HG03175 (cell line): ENCODE measurements around the gene SPIN2B.
"Not testable (repeated sequence)": the region's sequence is repeated elsewhere in the genome, so short reads cannot be mapped to it uniquely, and the experiment has no call there.

Experiments used
- ATAC-seq: cut with Tn5 transposase; IDR thresholded peaks from one replicate; pipeline ENCODE4 v1.9.1; 2021; ENCODE audit warnings: mild to moderate bottlenecking, moderate library complexity; ENCODE audit not compliant: unreplicated experiment

Gene SPIN2B

DNA sequence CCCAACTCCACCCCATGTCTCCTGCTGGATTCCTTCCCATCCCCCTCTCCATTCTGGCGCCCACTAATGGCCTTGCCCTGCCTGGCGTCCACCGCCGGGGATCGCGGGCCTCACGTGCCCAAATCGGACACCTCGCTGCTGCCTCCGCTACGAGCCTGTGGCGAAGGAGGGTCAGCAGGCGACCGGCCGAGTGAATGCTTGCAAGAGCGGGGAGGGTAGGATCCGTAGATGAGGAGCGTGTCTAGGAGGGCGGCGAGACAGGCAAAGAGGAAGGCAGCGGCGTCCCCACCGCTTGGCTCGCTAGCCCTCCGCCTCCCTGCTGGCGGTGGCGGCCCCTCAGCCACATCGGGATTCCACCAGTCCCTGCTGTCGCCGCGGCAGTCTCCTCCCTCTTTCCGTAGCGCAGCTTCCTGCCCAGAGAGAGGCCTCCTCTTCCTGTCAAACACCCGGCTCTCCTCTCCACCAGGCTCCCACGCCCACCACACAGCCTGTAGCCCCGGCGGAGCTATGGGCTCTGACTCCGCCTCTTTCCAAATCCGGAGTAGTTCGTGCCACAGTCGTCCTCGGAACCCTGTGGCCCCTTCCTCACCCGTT lies at the start of gene SPIN2B:
Gene SPIN2B, minus strand, starts transcription at position 387 of the 594 bp plus-strand sequence.
- ATAC-seq: peak; percentile 99

DNA sequence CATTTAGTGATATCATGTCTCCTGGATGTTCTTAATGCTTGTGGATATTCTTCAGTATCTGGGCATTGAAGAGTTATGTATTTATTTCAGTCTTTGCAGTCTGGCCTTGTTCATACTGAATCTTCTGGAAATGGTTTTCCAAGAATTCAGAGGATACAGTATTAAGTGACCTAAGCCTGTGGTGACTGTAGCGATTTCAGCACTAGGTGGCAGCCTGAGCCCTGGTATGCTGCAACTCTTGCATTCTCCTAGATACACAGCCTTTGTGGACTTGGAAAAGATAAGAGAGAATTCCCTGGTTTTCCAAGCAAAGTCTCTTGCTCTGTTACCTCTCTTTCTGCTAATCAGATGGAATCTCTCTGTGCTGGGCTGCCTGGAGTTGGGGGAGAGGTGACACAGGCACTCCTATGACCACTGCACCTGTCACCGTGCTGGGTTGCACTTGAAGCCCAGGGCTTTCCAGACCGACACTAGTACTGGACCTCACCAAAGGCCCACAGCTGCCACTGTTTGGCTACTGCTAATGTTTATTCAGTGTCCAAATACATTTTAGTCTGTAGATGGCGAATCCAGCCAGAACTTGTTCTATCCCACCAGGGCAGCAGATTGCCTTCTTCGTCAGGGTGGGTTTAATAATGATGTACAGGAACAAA lies 35.2 kb upstream of the SPIN2B start:
- ATAC-seq: no peak

DNA sequence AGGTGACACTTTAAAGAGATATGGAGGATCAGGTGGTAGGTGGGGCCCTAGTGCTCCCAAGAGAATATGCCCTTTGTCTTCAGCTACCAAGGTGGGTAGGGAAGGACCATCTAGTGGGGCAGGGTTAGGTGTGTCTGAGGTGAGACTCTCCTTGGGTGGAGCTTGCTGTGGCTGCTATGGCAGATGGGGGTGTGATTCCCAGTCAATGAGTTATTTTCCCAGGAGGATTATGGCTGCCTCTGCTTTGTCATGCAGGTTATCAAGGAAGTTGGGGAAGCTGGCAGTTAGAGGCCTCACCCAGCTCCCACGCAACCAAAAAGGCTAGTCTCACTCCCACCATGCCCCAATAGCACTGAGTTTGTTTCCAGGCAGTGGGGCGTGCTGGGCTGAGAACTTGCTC lies 33.8 kb upstream of the SPIN2B start:
- ATAC-seq: no peak

- not testable (repeated sequence) for ATAC-seq
These were observed 30.9 kb upstream of the SPIN2B start for GRCh38 chrX:57152222-57152621.

GRCh38 chrX:57138674-57139073 lies 17.3 kb upstream of the SPIN2B start:
- ATAC-seq: no peak

DNA sequence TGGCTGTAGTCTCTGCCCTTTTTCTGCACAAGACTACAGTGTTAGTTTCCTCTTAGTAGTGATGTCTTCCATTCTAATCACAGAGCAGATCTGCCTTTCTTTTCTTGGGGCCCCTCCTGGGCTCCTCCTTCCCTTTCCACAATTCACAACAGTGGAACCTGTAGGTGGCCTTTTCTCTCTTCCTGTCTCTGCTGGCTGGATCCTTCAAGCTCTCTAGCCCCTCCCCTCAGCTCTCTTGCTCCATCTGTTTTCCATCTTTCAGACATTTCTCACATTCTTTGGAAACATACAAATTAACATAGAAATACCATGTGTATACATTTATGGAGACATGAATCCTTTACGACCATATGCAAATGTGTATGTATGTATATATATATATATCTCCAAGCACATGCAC lies 16.2 kb upstream of the SPIN2B start:
- ATAC-seq: no peak

DNA sequence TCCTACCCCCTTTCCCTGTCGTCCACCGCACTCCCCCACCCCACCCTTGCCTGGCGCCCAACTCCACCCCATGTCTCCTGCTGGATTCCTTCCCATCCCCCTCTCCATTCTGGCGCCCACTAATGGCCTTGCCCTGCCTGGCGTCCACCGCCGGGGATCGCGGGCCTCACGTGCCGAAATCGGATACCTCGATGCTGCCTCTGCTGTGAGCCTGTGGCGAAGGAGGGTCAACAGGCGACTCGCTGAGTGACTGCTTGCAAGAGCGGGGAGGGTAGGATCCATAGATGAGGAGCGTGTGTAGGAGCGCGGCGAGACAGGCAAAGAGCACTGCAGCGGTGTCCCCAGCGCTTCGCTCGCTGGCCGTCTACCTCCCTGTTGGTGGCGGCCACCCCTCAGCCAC lies 15.7 kb upstream of the SPIN2B start, which contains the start of gene SPIN2A:
Gene SPIN2A, minus strand, starts transcription at position 325 of the 400 bp plus-strand sequence. CDS start 800 bp downstream, outside the sequence.
- not testable (repeated sequence) for ATAC-seq

GRCh38 chrX:57136589-57136988 lies 15.2 kb upstream of the SPIN2B start:
- not testable (repeated sequence) for ATAC-seq

GRCh38 chrX:57135287-57135686 lies 13.9 kb upstream of the SPIN2B start:
- no peak for ATAC-seq

- no peak for ATAC-seq
These were observed 13.4 kb upstream of the SPIN2B start for GRCh38 chrX:57134702-57135101.

DNA sequence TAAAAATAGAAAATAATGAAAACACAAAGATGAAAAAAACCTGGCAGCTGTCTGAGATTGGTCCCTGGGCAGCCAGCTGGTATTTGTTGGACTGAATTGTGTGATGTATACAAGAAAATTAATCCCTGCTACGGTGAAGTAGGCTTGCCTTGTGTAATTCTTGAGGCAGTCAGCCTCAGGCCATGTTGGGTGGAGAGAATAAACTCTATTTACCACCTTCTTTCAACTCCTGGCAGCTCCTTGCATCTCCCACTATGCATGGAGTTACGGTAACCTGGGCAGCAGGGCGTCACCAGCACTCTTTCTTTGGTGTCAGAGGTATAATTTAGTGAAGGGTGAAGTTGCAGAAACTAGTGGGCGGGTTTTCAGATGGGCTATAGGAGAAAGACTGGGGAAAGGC lies 12.4 kb upstream of the SPIN2B start:
- no peak for ATAC-seq

DNA sequence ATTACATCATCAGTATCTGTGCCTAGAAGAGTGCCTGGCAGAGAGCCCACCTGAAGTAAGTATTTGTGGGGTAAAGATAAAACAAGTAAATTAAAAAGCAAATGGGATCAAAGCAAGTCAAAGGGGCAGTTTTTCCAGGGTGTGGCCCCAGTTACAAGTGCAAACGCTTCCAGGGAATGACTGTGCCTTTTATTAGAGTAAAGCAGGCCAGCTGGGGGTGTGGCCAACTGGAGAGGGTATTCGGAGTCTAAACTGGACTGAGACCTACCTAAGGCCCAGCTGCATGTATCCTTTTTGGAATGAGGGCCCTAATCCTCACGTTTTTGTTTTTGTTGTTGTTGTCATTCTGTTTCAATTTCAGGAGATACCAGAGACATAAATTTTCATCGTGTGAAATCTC lies 11.9 kb upstream of the SPIN2B start:
- ATAC-seq: not testable (repeated sequence)

DNA sequence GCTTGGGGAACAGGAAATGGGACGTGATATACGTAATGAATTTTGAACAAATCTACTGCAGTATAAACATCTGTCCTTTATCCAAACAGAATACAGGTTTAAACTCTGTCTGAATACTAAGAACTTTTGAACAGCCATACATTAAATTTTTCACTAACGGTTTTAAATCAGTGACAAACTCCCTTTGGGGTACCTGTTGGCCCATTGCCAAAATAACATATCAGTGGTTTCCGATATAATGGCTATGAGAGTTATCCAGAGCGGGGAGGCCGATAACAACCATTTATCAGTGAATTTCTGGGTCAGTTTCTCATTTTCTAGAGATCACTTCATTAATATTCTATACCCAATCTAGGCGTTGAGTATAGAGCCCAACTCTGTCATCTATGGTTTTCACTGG lies 10.7 kb upstream of the SPIN2B start:
- ATAC-seq: no peak

DNA sequence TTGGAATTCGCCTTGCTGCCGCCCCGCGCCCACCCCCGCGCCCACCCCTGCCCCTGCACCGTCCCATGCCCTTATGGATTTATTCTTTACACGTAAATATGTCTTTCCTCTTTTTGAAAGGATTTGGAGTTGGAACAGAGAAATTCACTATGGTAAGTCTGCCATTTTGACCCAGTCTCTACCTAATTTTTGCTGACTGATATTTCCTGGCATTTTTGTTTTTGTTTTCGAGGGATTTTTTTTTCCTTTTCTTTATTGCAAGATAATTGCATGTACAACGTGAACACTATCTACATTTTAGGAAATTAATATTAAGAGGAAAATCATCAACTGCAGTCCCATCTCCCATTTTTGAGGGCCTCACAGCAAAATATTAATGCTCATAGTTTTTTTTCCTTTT lies 468 bp upstream of the SPIN2B start:
- no peak for ATAC-seq

- ATAC-seq: not testable (repeated sequence)
These were observed 658 bp downstream of the SPIN2B start for GRCh38 chrX:57120619-57121161.

DNA sequence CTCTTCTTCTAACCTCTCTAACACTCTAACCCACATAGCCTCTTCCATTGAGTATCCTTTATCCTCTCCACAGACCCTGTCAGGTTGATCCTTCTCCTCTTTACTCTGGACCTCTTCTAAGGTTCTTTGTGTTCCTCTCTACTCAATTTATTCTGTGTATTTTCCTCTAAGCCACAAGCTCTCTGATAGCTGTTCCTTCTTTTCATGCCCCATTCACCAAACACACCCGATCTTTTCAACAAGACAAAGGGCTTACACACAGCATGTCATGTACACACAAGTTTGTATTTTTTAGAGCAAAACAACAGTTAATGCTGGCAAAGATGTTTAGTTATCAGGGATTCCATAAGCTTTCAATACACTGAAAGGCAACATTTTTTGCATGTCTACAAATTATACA lies 1.9 kb downstream of the SPIN2B start:
- ATAC-seq: no peak

DNA sequence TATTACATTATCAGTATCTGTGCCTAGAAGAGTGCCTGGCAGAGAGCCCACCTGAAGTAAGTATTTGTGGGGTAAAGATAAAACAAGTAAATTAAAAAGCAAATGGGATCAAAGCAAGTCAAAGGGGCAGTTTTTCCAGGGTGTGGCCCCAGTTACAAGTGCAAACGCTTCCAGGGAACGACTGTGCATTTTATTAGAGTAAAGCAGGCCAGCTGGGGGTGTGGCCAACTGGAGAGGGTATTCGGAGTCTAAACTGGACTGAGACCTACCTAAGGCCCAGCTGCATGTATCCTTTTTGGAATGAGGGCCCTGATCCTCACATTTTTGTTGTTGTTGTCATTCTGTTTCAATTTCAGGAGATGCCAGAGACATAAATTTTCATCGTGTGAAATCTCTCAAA lies 3.8 kb downstream of the SPIN2B start:
- ATAC-seq: not testable (repeated sequence)

DNA sequence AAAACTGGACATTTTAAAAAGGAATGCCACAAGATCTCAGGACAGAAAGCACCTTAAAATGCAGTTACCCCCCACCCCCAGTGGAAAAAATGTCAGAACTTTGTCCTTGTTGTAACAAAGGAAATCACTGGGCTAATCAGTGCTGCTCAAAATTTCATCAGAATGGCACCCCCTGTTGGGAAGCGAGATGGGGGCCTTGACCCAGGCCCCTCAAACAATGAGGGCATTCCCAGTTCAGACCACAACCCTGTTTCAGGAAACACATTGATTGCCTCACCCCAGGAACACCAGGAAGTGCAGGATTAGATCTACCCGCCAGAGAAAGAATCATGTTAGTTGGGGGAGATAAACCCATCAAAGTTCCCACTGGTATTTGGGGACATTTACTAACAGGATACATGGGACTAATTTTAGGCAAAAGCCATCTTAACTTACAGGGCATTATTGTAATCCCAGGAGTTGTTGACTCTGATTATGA lies 16.4 kb downstream of the SPIN2B start:
- no peak for ATAC-seq

DNA sequence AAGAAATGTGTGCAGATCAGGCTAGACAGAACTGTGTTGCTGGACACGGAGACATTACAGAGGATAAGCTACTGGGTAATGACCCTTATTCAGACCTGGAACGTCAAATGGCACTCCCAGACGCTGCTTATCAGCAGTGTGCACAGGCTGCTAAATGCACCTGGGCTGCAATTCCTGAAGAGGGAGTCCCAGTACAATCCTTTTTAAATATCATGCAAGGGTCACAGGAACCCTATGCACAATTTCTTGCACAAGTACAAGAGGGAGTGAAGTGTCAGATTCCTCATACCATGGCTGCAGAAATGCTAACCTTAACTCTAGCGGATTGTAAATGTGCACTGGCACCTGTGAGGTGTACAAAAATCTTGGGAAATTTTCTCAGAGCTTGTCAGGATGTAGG lies 16.9 kb downstream of the SPIN2B start:
- no peak for ATAC-seq

DNA sequence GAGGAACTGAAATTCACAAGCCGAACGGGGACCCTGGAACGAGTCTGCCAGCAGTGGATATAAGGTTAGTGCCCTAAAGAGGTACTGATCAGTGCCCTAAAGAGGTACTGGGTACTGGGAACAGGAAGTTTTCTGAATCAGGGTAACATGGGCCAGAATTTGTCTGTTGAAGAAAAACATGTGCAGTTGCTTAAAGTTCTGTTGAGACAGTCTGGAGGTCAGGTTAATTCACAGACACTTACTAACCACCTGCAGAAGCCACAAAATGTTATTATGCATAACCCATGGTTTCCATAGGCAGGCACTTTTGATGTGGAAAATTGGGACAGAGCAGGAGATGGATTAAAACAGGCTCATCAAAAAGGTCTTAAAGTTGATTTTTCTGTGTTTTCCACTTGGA lies 17.9 kb downstream of the SPIN2B start:
- ATAC-seq: no peak

GRCh38 chrX:57102918-57103317 lies 18.4 kb downstream of the SPIN2B start:
- ATAC-seq: not testable (repeated sequence)

DNA sequence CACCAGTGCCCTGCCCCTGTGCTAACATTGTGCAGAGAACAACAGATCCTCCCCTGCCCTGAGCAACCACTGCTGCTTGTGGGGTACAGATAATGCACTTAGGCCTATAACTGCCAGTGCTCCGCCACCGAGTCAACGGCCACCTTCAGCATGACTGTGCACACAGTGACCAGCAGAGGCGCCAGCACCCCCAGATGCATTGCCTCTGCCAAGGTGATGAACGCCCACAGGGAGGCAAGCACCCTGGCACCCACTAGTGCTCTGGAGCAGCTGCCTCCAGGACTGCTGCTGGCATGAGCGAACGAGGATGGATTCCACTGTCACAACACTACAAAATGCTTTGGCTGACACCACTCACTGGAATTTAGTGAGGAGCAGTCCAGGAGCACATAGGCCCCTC lies 38.2 kb downstream of the SPIN2B start:
- no peak for ATAC-seq
